DMS 273 (cell line): ENCODE results near the gene ATOH7.
A peak's percentile ranks its signal among the peaks of the same experiment; 100 is the strongest.
"Not testable (repeated sequence)": the region's sequence is repeated elsewhere in the genome, so short reads cannot be mapped to it uniquely, and the experiment has no call there.

Experiments
- DNase-seq: peaks from one replicate; lab custom pipeline; 2025; ENCODE audit not compliant: unreplicated experiment; lab: John Stamatoyannopoulos, UW

The ATOH7 gene

GRCh38 chr10:68238371-68238770, 6.5 kb upstream of the ATOH7 start:
- no peak for DNase-seq

- no peak for DNase-seq
Observed at GRCh38 chr10:68237173-68237572, 5.3 kb upstream of the ATOH7 start.

- peak; percentile 92 for DNase-seq
Observed at GRCh38 chr10:68235581-68235980, 3.7 kb upstream of the ATOH7 start.

GRCh38 chr10:68235111-68235510, 3.2 kb upstream of the ATOH7 start:
- peak; percentile 50 for DNase-seq

- DNase-seq, result no peak
Observed at GRCh38 chr10:68233046-68233445, 1.1 kb upstream of the ATOH7 start.

- peak; percentile 88 for DNase-seq
Observed at GRCh38 chr10:68231106-68231816, 652 bp downstream of the ATOH7 start.

- DNase-seq, result no peak
Observed at GRCh38 chr10:68230268-68230667, 1.6 kb downstream of the ATOH7 start.

- DNase-seq, result no peak
Observed at GRCh38 chr10:68224810-68225209, 7.1 kb downstream of the ATOH7 start.

GRCh38 chr10:68223535-68224165, 8.3 kb downstream of the ATOH7 start:
- peak; percentile 34 for DNase-seq

GRCh38 chr10:68222391-68222790, 9.5 kb downstream of the ATOH7 start:
- no peak for DNase-seq

- no peak for DNase-seq
Observed at GRCh38 chr10:68221196-68221595, 10.7 kb downstream of the ATOH7 start.

- DNase-seq, result no peak
Observed at GRCh38 chr10:68218786-68219185, 13.1 kb downstream of the ATOH7 start.

GRCh38 chr10:68212721-68213352, 19.1 kb downstream of the ATOH7 start:
- peak; percentile 49 for DNase-seq

GRCh38 chr10:68211669-68212068, 20.2 kb downstream of the ATOH7 start:
- no peak for DNase-seq

- DNase-seq, result peak; percentile 80
Observed at GRCh38 chr10:68208424-68209042, 23.4 kb downstream of the ATOH7 start.

- no peak for DNase-seq
Observed at GRCh38 chr10:68202960-68203353, 29.0 kb downstream of the ATOH7 start.

GRCh38 chr10:68196701-68197100, 35.2 kb downstream of the ATOH7 start:
- no peak for DNase-seq

- not testable (repeated sequence) for DNase-seq
Observed at GRCh38 chr10:68195776-68196175, 36.1 kb downstream of the ATOH7 start.

GRCh38 chr10:68194290-68194689, 37.6 kb downstream of the ATOH7 start:
- no peak for DNase-seq

GRCh38 chr10:68192113-68192512, 39.8 kb downstream of the ATOH7 start:
- no peak for DNase-seq

- no peak for DNase-seq
Observed at GRCh38 chr10:68188835-68189234, 43.1 kb downstream of the ATOH7 start.

GRCh38 chr10:68185085-68185484, 46.8 kb downstream of the ATOH7 start:
- no peak for DNase-seq
